Measurements from ENCODE around the gene CMA1. TPM values are rescaled to one million over a fixed set of nuclear protein-coding genes. Genes with fewer than 3 reads are reported as not detected.
"Not testable (repeated sequence)": the region's sequence is repeated elsewhere in the genome, so short reads cannot be mapped to it uniquely, and the experiment has no call there.

CMA1 gene
- total RNA-seq, 1 donor, result not detected

- no peak overlapping the region for H3K4me3 ChIP-seq (ENCODE audit: low read depth, low read length)
- peak; percentile 67 for TF ChIP-seq CTCF (IDR thresholded peaks at IDR 0.05; ENCODE audit: insufficient read depth, low read depth, low read length)
- DNase-seq (ENCODE audit: low read depth), result peak; percentile 7
These were observed 26.3 kb downstream of the CMA1 start for GRCh38 chr14:24481622-24482324.

DNA sequence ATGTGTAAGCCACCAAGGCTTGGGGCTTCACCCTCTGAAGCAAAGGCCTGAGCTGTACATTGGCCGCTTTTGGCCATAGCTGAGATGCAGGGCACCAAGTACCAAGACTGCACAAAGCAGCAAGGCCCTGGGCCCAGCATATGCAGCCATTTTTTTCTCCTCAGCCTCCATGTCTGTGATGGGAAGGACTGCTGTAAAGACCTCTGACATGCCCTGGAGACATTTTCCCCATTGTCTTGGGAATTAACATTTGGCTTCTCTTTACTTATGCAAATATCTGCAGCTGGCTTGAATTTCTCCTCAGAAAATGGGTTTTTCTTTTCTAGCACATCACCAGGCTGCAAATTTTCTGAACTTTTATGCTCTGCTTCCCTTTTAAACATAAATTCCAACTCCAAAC lies 28.1 kb downstream of the CMA1 start:
- not testable (repeated sequence) for H3K4me3 ChIP-seq (ENCODE audit: low read depth, low read length); DNase-seq (ENCODE audit: low read depth)

GRCh38 chr14:24475261-24475660 lies 32.8 kb downstream of the CMA1 start:
- no peak for TF ChIP-seq CTCF (IDR thresholded peaks at IDR 0.05; ENCODE audit: insufficient read depth, low read depth, low read length)
- no peak overlapping the region for H3K4me3 ChIP-seq (ENCODE audit: low read depth, low read length)
- no peak for DNase-seq (ENCODE audit: low read depth)

- no peak for DNase-seq (ENCODE audit: low read depth)
These were observed 34.9 kb downstream of the CMA1 start for GRCh38 chr14:24473211-24473610.

GRCh38 chr14:24470450-24470849 lies 37.6 kb downstream of the CMA1 start:
- H3K4me3 ChIP-seq (ENCODE audit: low read depth, low read length); DNase-seq (ENCODE audit: low read depth): not testable (repeated sequence)

More at GRCh38 chr14:24473211-24473610, 34.9 kb downstream of the CMA1 start:
- no peak overlapping the region for H3K4me3 ChIP-seq (ENCODE audit: low read depth, low read length)
- no peak for TF ChIP-seq CTCF (IDR thresholded peaks at IDR 0.05; ENCODE audit: insufficient read depth, low read depth, low read length)

- no peak for TF ChIP-seq CTCF (IDR thresholded peaks at IDR 0.05; ENCODE audit: insufficient read depth, low read depth, low read length)
- no peak overlapping the region for H3K4me3 ChIP-seq (ENCODE audit: low read depth, low read length)
- no peak for DNase-seq (ENCODE audit: low read depth)
These were observed 42.3 kb downstream of the CMA1 start for GRCh38 chr14:24465805-24466204.

- TF ChIP-seq CTCF (IDR thresholded peaks at IDR 0.05; ENCODE audit: insufficient read depth, low read depth, low read length), result no peak
- no peak for DNase-seq (ENCODE audit: low read depth)
- no peak overlapping the region for H3K4me3 ChIP-seq (ENCODE audit: low read depth, low read length)
These were observed 42.7 kb downstream of the CMA1 start for GRCh38 chr14:24465368-24465767.

Data from fibroblast of villous mesenchyme (primary cell).